KMS-11 (cell line): ENCODE data around the gene CCNE1.
A peak's percentile ranks its signal among the peaks of the same experiment; 100 is the strongest.

ENCODE experiments used
- H2AFZ ChIP-seq: fragments of 200-600 bp; sonication (generic); 2 replicates; pipeline ENCODE4 v1.6.1; 2016; ENCODE audit warnings: antibody characterized with exemption, mixed run types, low read depth
- H3K27ac ChIP-seq: fragments of 200-600 bp; sonication (generic); 2 replicates; pipeline ENCODE4 v1.6.1; 2016; ENCODE audit warnings: mild to moderate bottlenecking, mixed run types
- H3K27me3 ChIP-seq: fragments of 200-600 bp; sonication (generic); 2 replicates; pipeline ENCODE4 v1.6.1; 2017; ENCODE audit warnings: mild to moderate bottlenecking, low read depth, mixed run types, moderate library complexity; ENCODE audit not compliant: insufficient read depth
- H3K36me3 ChIP-seq: fragments of 200-600 bp; sonication (generic); 2 replicates; pipeline ENCODE4 v1.6.1; 2017; ENCODE audit warnings: mild to moderate bottlenecking, mixed run types; ENCODE audit not compliant: insufficient read depth
- H3K4me1 ChIP-seq: fragments of 200-600 bp; sonication (generic); 2 replicates; pipeline ENCODE4 v1.6.1; 2016; ENCODE audit warnings: mild to moderate bottlenecking, low read depth, mixed run types; ENCODE audit not compliant: poor library complexity, severe bottlenecking
- H3K4me2 ChIP-seq: fragments of 200-600 bp; sonication (generic); 2 replicates; pipeline ENCODE4 v1.7.0; 2016; ENCODE audit warnings: mild to moderate bottlenecking, mixed run types
- H3K4me3 ChIP-seq: fragments of 200-600 bp; sonication (generic); IDR thresholded peaks from 2 replicates; pipeline ENCODE4 v1.6.1; 2017; ENCODE audit warnings: low read depth, low read length, mixed read lengths; ENCODE audit not compliant: insufficient read depth
- H3K79me2 ChIP-seq: fragments of 200-600 bp; sonication (generic); 2 replicates; pipeline ENCODE4 v1.6.1; 2016; ENCODE audit warnings: low read depth, mixed run types; ENCODE audit not compliant: insufficient read depth
- H3K9ac ChIP-seq: fragments of 200-600 bp; sonication (generic); 2 replicates; pipeline ENCODE4 v1.6.1; 2016; ENCODE audit warnings: mild to moderate bottlenecking, mixed run types
- H4K20me1 ChIP-seq: fragments of 200-600 bp; sonication (generic); 2 replicates; pipeline ENCODE4 v1.6.1; 2016; ENCODE audit warnings: mild to moderate bottlenecking, mixed run types; ENCODE audit not compliant: insufficient read depth
- TF ChIP-seq, protein P1 (sequence below): fragments of 200-600 bp; sonication (generic); conservative IDR thresholded peaks from 2 replicates; pipeline ENCODE4 v1.6.1; 2017; ENCODE audit warnings: low read depth, mild to moderate bottlenecking, antibody characterized with exemption, low read length, moderate library complexity, mixed read lengths

The CCNE1 gene

GRCh38 chr19:29854033-29854432 lies 42.2 kb downstream of the CCNE1 start:
- H3K4me1 ChIP-seq: no peaks in the 10 kb centered on the region
- no peaks in the 10 kb centered on the region for H3K27me3 ChIP-seq
- H3K36me3 ChIP-seq: no peaks in the 10 kb centered on the region
- no peak overlapping the region for H3K4me3 ChIP-seq
- H2AFZ ChIP-seq: no peak overlapping the region
- H3K79me2 ChIP-seq: no peaks in the 10 kb centered on the region
- no peak overlapping the region for H3K27ac ChIP-seq
- no peak overlapping the region for H3K9ac ChIP-seq
- TF ChIP-seq, protein P1, sequence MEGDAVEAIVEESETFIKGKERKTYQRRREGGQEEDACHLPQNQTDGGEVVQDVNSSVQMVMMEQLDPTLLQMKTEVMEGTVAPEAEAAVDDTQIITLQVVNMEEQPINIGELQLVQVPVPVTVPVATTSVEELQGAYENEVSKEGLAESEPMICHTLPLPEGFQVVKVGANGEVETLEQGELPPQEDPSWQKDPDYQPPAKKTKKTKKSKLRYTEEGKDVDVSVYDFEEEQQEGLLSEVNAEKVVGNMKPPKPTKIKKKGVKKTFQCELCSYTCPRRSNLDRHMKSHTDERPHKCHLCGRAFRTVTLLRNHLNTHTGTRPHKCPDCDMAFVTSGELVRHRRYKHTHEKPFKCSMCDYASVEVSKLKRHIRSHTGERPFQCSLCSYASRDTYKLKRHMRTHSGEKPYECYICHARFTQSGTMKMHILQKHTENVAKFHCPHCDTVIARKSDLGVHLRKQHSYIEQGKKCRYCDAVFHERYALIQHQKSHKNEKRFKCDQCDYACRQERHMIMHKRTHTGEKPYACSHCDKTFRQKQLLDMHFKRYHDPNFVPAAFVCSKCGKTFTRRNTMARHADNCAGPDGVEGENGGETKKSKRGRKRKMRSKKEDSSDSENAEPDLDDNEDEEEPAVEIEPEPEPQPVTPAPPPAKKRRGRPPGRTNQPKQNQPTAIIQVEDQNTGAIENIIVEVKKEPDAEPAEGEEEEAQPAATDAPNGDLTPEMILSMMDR: no peak
- H4K20me1 ChIP-seq: no peaks in the 10 kb centered on the region
- no peak overlapping the region for H3K4me2 ChIP-seq

DNA sequence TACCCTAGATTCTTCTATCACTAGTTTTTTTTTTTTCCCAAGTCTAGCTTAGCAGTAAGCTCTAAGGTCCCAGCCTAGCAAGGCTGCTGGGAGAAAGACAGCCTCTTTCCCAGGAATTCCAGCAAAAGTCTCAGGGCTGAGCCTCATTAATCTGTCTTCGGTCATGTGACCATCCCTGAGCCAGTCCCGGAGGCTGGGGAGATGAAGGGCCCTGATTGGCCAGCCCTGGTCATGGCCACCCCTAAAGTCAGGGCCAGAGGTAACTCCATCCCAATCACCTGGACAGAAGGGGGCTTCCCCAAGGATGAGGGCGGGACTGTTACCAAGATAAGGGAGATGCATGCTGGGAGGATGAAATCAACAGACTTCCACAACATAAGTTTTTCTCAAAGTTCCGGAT lies 43.3 kb downstream of the CCNE1 start:
- Histone ChIP-seq H3K9ac (no peak overlapping the region), H3K4me2 (no peak overlapping the region), H4K20me1 (no peaks in the 10 kb centered on the region), H3K27ac (no peak overlapping the region), H2AFZ (no peak overlapping the region), H3K36me3 (no peaks in the 10 kb centered on the region), H3K79me2 (no peaks in the 10 kb centered on the region), H3K4me1 (no peaks in the 10 kb centered on the region), H3K4me3 (no peak overlapping the region), H3K27me3 (no peaks in the 10 kb centered on the region)
- TF ChIP-seq, protein P1: no peak

DNA sequence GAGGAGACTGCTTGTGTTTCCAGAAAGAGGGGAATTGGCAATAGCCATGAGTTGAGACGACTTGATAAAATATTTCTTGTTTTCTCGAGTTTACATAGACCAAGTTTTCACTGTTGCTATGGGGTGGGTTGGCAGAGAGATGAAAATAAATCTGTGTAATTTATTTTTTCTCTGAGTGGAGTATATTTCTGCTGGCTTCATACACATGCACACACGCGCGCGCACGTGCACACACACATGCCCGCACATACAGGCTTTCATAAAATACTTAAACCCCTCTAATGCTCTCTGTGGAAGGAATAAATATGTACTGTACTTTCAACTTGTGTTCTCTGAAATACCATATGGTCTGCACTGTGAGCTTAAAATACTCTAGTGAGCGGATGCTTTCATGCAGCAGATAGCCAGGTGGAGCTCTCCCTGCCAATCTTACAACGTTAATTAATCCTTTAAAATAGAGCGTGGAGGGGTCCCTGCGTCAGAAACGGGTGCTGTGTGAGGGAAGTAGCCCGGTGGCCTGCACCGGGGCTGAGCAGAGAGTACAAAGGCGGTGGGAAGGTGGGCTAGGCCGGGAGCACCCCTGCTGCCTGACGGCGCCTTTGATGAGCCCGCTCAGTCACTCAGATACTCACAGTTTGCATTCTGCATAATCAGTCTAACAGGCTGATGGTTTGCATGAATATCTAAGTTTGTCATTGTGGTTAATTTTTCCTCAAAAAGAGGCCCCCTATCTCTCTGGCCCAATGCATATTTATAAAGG lies 44.1 kb downstream of the CCNE1 start:
- no peak overlapping the region for H3K4me3 ChIP-seq
- no peaks in the 10 kb centered on the region for H3K79me2 ChIP-seq
- no peaks in the 10 kb centered on the region for H3K36me3 ChIP-seq
- no peak overlapping the region for H3K9ac ChIP-seq
- H2AFZ ChIP-seq: no peak overlapping the region
- no peak overlapping the region for H3K4me2 ChIP-seq
- no peaks in the 10 kb centered on the region for H4K20me1 ChIP-seq
- TF ChIP-seq, protein P1: no peak
- H3K4me1 ChIP-seq: no peaks in the 10 kb centered on the region
- H3K27ac ChIP-seq: no peak overlapping the region
- no peaks in the 10 kb centered on the region for H3K27me3 ChIP-seq

DNA sequence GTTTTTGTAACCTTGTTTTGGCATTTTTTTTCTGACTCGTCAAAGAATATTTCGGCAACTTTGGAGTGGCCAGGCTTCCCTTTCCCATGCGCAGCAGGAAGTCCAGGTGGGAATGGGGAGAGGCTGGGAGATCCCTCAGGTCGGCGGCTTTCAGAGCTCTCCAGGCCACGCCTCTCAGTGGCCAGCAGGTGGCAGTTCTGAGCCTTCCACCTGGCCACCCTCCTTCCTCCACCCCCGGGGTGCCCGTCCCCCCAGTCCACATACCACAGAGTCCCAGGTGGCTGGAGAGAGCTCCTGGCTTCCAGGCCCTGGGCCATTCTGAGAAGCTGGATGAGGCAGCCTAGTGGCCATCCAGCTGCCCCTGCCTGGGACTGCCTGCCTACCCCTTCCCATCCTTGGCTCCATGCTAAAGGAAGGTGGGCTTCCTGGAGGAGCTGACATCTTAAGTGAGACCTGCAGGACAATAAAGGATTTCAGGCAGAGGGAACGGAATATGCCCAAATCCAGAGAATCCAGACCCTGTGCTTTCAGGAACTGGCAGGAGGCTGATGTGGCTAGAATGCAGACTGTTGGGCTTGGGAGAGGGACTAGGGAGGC lies 46.3 kb downstream of the CCNE1 start:
- Histone ChIP-seq H3K4me3 (no peak overlapping the region), H3K27ac (no peak overlapping the region), H3K4me2 (no peak overlapping the region), H3K4me1 (no peaks in the 10 kb centered on the region), H3K79me2 (no peaks in the 10 kb centered on the region), H3K27me3 (no peaks in the 10 kb centered on the region), H3K9ac (no peak overlapping the region), H3K36me3 (no peaks in the 10 kb centered on the region), H2AFZ (no peak overlapping the region), H4K20me1 (no peaks in the 10 kb centered on the region)
- TF ChIP-seq, protein P1: peak; percentile 60
